Measurements from ENCODE around the gene TUFT1.

Gene TUFT1

DNA sequence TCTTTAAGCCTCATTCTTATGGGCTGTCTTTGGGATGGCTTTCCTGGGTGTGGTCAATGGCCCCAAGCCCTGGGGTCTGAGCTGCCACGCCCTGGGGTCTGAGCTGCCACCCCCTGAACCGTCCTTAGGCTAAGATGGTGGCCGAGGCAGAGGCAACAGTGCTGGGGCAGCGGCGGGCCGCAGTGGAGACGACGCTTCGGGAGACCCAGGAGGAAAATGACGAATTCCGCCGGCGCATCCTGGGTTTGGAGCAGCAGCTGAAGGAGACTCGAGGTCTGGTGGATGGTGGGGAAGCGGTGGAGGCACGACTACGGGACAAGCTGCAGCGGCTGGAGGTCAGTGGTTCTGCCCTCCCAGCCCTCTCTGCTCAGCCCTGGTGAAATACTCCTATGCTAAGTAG is 10.3 kb upstream of the TUFT1 start:
- no peak for TF ChIP-seq HDGF (IDR thresholded peaks at IDR 0.05; ENCODE audit: borderline replicate concordance)
- TF ChIP-seq FOXA1 (IDR thresholded peaks at IDR 0.05) = no peak
- TF ChIP-seq ZNF384 (IDR thresholded peaks at IDR 0.05) = no peak
- no peak for TF ChIP-seq CTBP1 (IDR thresholded peaks at IDR 0.05; ENCODE audit: borderline replicate concordance)
- no peak for TF ChIP-seq L3MBTL2 (conservative IDR thresholded peaks at IDR 0.05)
- TF ChIP-seq NFRKB (IDR thresholded peaks at IDR 0.05) = no peak
- TF ChIP-seq FOXK2 (IDR thresholded peaks at IDR 0.05) = no peak
- no peak for TF ChIP-seq ARNT (IDR thresholded peaks at IDR 0.05)
- no peak for TF ChIP-seq PKNOX1 (IDR thresholded peaks at IDR 0.05)
- no peak for TF ChIP-seq SP1 (IDR thresholded peaks at IDR 0.05)
- TF ChIP-seq BHLHE40 (IDR thresholded peaks at IDR 0.05; ENCODE audit: borderline replicate concordance) = no peak
- no peak for TF ChIP-seq FOXM1 (IDR thresholded peaks at IDR 0.05; ENCODE audit: borderline replicate concordance)
- TF ChIP-seq SUZ12 (IDR thresholded peaks at IDR 0.05) = no peak
- no peak for TF ChIP-seq LEF1 (IDR thresholded peaks at IDR 0.05; ENCODE audit: borderline replicate concordance)
- TF ChIP-seq ELF4 (IDR thresholded peaks at IDR 0.05) = no peak
- ChIA-PET POLR2A (interaction anchor here (0.7 to 1.8 kb wide), 2 partner anchors 10 to 14 kb away, joined by 3 to 5 read pairs; no protein-coding TSS in a partner anchor), CTCF (no interaction called here)
- no peak for DNase-seq (ENCODE audit: extremely low spot score)

DNA sequence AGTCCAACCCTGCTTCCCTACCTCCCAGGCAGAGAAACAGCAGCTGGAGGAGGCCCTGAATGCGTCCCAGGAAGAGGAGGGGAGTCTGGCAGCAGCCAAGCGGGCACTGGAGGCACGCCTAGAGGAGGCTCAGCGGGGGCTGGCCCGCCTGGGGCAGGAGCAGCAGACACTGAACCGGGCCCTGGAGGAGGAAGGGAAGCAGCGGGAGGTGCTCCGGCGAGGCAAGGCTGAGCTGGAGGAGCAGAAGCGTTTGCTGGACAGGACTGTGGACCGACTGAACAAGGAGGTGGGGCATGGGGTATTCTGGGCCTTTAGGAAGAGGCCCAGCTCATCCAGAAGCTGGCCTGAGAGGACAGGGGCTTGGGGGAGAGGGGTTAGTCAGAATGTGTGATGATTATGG is 9.6 kb upstream of the TUFT1 start:
- TF ChIP-seq ARNT (IDR thresholded peaks at IDR 0.05) (no peak), FOXA1 (IDR thresholded peaks at IDR 0.05) (no peak), SP1 (IDR thresholded peaks at IDR 0.05) (no peak), PKNOX1 (IDR thresholded peaks at IDR 0.05) (no peak), SUZ12 (IDR thresholded peaks at IDR 0.05) (no peak), L3MBTL2 (conservative IDR thresholded peaks at IDR 0.05) (no peak), CTBP1 (IDR thresholded peaks at IDR 0.05; ENCODE audit: borderline replicate concordance) (no peak), ZNF384 (IDR thresholded peaks at IDR 0.05) (no peak), BHLHE40 (IDR thresholded peaks at IDR 0.05; ENCODE audit: borderline replicate concordance) (no peak), ELF4 (IDR thresholded peaks at IDR 0.05) (no peak), FOXK2 (IDR thresholded peaks at IDR 0.05) (no peak), TARDBP (IDR thresholded peaks at IDR 0.05) (no peak), HDGF (IDR thresholded peaks at IDR 0.05; ENCODE audit: borderline replicate concordance) (no peak)
- ChIA-PET POLR2A (interaction anchor here (1.8 kb wide), 1 partner anchor 13 kb away, joined by 5 read pairs; no protein-coding TSS in a partner anchor), CTCF (no interaction called here)
- DNase-seq (ENCODE audit: extremely low spot score) = no peak

DNA sequence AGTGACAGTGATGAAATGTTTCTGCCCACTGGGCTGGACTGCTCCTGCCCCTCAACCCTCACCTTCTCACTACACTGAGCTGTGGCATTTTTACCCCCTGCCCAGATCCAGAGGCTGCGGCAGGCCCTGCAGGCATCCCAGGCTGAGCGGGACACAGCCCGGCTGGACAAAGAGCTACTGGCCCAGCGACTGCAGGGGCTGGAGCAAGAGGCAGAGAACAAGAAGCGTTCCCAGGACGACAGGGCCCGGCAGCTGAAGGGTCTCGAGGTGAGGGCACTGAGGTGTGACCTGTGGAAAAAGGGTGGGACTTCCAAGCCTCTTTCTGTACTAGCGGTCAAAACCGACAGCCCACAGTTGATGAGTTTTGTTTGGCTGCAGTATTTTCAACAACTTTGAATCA is 6.2 kb upstream of the TUFT1 start:
- DNase-seq (ENCODE audit: extremely low spot score) = no peak
- CTCF ChIA-PET = interaction anchor here (0.6 to 1.3 kb wide), 3 partner anchors 15 to 476 kb away, joined by 3 to 4 read pairs (median 4); no protein-coding TSS in a partner anchor
- TF ChIP-seq BHLHE40 (IDR thresholded peaks at IDR 0.05; ENCODE audit: borderline replicate concordance) (no peak), L3MBTL2 (conservative IDR thresholded peaks at IDR 0.05) (no peak), LEF1 (IDR thresholded peaks at IDR 0.05; ENCODE audit: borderline replicate concordance) (no peak), FOXA1 (IDR thresholded peaks at IDR 0.05) (no peak), NFRKB (IDR thresholded peaks at IDR 0.05) (no peak), ZNF384 (IDR thresholded peaks at IDR 0.05) (no peak), ARNT (IDR thresholded peaks at IDR 0.05) (no peak), SUZ12 (IDR thresholded peaks at IDR 0.05) (no peak), TARDBP (IDR thresholded peaks at IDR 0.05) (no peak), ELF4 (IDR thresholded peaks at IDR 0.05) (no peak), FOXM1 (IDR thresholded peaks at IDR 0.05; ENCODE audit: borderline replicate concordance) (no peak), FOXK2 (IDR thresholded peaks at IDR 0.05) (no peak), SP1 (IDR thresholded peaks at IDR 0.05) (no peak)
- POLR2A ChIA-PET = no interaction called here

- ChIA-PET CTCF (interaction anchor here (0.7 to 1.3 kb wide), 6 partner anchors 10 to 301 kb away, joined by 3 to 5 read pairs (median 3); partner anchors contain the start of gene CGN), POLR2A (interaction anchor here (1.6 kb wide), 1 partner anchor 24 kb away, joined by 3 read pairs; the partner anchor contains the start of gene CGN)
- TF ChIP-seq PKNOX1 (IDR thresholded peaks at IDR 0.05) (peak; percentile 30; the same call in 1 of the 2 replicates), CTBP1 (IDR thresholded peaks at IDR 0.05; ENCODE audit: borderline replicate concordance) (no peak), ELF4 (IDR thresholded peaks at IDR 0.05) (no peak), LEF1 (IDR thresholded peaks at IDR 0.05; ENCODE audit: borderline replicate concordance) (no peak)
- peak; percentile 81 for DNase-seq (ENCODE audit: extremely low spot score)
These were observed 5.3 kb upstream of the TUFT1 start for GRCh38 chr1:151534662-151535278.

GRCh38 chr1:151535326-151536271 is 4.5 kb upstream of the TUFT1 start:
- ChIA-PET POLR2A (interaction anchor here (0.6 to 1.6 kb wide), 2 partner anchors 20 to 25 kb away, joined by 3 read pairs; partner anchors contain the start of gene CGN), CTCF (interaction anchor here (0.7 to 1.1 kb wide), 5 partner anchors 10 to 300 kb away, joined by 3 to 5 read pairs (median 3); partner anchors contain the start of gene CGN)
- TF ChIP-seq LEF1 (IDR thresholded peaks at IDR 0.05; ENCODE audit: borderline replicate concordance) = no peak
- no peak for TF ChIP-seq SP1 (IDR thresholded peaks at IDR 0.05)
- TF ChIP-seq HDGF (IDR thresholded peaks at IDR 0.05; ENCODE audit: borderline replicate concordance) = no peak
- no peak for TF ChIP-seq ARNT (IDR thresholded peaks at IDR 0.05)
- no peak for DNase-seq (ENCODE audit: extremely low spot score)
